GM04504 (cell line): ENCODE results near the gene ADGRG3.

ENCODE experiments used
- DNase-seq: peaks from one replicate; pipeline ENCODE4 v3.0.0-alpha.2; 2012; ENCODE audit warnings: low read depth

Gene ADGRG3

DNA sequence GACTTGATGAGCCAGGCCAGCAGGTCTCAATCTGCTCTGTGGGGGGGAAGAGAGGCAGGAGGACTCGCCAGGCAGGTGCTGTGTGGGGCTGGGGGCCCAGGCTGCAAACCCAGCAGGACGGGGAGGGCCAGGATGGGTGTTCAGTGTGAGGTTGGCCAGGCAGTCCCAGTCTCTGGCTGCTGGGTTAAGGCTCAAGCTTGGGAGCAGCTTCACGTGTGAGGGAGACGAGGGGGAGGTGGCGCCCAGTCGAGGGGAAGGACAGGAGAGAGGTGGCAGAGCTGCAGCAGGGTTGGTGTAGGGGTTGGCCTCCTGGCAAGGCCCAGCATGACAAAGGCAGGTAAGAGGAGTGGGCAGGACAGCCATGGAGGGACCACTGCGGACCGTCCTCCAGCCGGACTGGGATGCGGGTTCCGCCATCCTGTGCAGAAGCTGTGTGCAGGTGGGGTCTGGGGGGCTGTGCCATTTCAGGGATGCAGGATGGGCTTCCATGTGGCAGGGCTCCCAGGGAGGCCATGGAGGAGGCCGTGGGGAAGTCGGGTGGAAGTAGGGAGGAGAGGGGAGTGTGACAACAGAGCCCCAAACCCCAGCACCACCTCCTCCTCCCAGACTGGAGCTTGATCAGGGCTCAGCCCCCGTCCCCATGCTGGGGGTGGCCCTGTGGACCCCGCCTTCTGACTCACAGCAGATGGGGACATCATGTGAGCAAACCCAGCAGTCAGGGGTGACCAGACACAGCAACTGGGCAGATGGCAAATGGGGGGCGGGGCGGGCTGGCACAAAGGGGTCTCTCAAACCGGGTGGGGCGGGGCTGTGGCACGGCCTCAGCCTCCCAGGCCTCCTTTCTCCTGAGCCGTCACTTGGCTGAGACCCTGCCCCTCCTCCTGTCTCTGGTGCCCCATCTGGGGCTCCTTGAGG is 36.9 kb upstream of the ADGRG3 start:
- DNase-seq = no peak

DNA sequence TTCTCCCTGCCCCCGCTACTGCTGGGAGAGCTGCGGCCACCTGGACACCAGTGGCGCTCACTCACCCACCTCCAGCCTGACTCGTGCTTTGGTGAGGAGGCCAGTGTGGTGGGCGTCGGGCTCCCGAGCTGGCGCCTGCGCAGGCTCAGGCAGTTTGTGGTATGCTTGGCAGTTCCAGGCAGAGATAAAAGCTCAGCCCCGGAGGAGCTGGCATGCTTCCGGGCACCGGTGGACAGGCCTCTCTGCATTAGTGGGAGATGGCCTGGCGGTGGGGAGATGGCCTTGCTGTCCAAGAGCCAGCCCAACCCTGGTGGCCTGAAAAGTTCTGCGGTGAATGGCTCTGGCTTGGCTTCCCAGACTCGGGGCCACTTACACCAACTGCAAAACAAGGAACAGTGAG is 35.5 kb upstream of the ADGRG3 start:
- DNase-seq = no peak

- DNase-seq = no peak
Measured at GRCh38 chr16:57633383-57634064, 34.6 kb upstream of the ADGRG3 start.

GRCh38 chr16:57634171-57634570 is 33.9 kb upstream of the ADGRG3 start:
- no peak for DNase-seq

DNA sequence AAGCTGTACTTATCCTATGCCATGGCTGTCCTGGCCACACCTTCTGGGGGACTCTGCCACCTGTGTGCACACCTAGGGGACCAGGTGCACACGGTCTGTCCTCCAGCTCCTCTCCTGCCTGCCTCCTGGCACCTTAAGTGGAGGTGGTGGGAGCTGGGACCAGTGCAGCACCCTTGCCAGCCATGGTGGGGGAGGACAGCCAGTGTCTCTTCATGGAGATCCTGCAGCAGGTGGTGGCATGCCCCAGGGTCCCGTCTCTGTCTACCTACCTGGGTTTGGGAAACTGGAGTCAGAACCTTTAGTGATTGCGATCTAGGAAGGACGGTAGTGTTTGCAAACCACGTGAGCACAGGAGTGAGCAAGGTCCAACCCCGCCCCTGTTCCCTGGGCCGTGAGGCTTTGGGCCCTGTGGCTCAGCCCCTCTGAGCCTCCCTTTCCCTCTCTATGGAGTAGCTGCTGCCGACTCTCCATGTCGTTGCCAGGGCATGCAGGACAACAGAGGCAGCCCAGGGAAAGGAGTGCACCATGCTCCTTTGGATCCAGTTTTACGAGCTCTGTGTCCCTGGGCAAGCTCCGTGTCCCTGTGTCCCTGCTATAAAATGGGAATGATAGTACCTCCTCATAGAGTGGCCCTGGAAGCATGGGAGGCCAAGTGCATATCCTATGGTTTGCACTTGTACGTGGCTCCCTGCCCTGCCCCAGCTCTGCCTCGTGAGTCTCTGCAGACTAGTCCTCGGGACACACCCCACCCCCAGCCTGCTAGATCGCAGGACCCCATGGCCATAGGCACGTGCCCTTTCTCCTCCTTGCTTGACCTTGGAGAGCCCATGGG is 32.6 kb upstream of the ADGRG3 start:
- DNase-seq = no peak

DNA sequence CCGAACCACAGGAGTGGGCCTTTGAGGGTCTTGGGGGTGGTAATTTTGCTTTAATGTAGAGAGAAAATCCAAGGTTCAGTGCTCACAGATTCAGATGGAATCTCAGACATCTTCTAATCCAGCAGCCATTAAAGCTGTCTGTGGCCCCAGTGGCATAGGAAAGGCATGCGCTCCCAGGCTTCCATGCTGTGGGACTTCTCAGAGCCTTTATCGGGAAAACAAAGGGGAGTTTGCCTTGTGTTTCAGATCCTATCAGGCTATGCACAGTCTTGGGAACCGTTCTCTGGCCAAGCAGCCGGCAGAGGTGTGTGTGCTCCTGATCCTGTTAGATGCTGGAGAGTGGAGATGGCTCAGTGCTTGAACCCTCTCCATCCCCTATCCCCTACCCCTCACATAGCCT is 31.9 kb upstream of the ADGRG3 start:
- no peak for DNase-seq

GRCh38 chr16:57637020-57637419 is 31.1 kb upstream of the ADGRG3 start:
- DNase-seq = no peak

GRCh38 chr16:57637424-57637823 is 30.7 kb upstream of the ADGRG3 start:
- DNase-seq = no peak

DNA sequence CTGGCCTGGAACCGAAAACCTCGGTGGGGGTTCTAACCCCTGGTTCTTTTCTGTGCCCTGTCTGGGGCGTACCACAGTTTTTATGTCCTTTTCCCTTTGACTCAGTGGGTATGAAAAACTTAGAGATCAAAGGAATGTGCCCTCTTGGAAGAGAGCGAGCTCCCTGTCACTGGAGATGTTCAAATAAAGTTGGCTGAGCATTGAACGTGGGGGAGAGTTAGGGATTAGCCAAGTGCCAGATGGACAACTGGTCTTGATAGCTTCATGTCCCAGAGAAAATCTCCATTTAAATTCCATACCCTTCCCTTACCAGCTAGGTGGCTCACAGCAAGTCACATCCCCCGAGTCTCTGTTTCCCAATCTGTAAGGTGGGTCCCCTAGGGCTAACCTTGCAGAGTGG is 30.1 kb upstream of the ADGRG3 start:
- no peak for DNase-seq

DNA sequence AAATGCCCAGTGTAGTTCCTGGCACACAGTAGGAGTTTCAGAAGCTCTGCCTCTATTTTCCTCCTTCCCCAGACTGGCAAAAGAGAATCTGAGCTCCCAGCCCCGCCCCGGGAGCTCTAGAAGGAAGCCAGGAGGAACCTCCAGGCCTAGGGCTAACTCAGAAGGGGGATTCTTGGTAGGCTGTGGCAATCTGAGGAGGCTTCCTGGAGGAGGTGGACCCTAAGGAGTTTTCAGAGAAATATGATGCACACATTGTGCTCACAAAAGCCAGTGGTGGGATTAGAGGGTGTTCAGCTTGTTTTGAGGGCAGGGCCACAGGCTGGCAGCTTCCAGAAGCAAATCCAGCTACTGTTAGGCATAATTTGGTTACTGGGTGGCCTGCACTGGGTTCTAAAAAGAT is 29.7 kb upstream of the ADGRG3 start:
- DNase-seq = no peak

GRCh38 chr16:57639172-57639887 is 28.8 kb upstream of the ADGRG3 start:
- DNase-seq = no peak

DNA sequence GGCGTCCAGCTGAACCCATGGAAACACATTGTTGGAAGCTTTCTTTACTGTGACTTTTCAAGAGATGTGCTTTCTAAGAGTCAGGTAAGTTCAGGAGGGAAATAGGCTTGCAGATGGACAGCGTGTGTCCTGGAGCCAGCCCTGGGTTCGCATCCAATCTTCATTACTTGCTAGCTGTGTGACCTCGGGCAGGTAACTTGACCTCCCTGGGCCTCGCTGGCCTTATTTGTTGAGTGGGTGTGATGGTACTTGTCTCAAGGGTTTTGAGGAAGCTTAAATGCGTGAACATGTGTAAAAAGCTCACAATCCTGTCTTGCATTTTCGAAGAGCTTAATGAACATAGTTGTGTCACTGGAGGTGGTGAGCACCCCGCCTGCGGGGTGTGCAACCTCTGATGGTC is 27.9 kb upstream of the ADGRG3 start:
- DNase-seq = no peak

DNA sequence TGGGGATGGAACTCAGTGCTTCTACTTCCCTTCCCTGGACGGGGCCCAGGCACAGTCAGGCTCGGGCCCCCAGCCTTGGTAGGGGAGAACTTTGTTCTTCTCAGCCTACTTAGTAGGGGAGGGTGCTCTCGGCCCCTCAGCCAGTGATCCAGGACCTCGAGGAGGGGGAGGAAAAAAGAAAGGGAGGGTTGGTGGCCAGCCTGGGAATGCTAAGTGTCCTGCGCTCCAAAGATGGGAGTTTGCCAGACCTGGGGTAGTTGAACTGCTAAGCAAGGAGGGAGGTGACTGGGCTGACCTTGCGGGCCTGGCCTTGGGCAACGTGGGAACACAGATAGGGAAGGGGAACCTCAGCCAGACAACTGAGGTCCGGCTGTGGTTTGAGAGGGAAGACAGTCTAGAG is 27.5 kb upstream of the ADGRG3 start:
- no peak for DNase-seq

DNA sequence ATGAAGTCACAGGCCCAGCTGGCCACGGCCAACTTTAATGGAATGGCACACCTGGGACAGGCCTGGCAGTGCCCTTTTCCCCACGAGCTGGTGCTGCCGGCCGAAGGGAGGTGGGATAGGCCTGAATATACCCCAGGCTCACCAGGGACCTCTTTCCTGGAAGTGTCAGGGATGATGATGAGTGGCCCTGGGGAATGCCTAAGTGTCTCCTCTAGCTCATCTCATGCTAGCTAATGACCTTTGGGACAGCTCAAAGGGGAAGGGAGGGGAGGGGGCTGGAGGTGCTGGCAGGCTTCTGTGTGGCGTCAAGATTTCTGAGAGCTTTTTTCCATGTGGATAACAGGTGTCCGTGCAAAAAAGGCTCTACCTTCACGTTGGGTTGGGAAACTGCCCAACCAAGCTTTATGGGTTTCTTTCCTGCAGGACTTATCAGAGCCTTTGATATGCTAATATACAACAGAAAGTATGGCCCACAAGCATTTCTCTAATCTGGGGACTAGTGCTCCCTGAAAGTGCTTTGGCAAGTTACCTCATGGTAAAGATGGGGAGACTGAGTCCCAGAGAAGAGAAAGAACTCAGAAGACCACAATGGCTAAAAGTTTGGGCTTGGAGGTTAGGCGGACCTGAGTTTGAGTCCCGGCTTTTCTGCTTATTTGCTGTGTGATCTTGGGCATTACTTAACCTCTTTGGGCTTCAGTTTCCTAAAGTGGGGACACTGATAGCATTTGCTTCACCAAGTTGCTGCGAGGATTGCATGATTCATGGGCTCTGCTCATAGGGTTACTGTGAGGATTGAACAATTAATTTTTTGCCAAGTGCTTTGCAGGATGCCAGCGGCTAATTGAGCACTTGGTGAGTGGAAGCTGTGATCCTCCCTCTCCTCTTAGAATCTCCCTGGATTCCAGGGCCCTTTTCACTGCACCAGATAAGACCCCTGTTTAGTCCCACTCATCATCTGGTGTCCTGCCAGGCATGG is 25.7 kb upstream of the ADGRG3 start:
- DNase-seq = no peak

- DNase-seq = no peak
Measured at GRCh38 chr16:57643147-57643874, 24.8 kb upstream of the ADGRG3 start.

DNA sequence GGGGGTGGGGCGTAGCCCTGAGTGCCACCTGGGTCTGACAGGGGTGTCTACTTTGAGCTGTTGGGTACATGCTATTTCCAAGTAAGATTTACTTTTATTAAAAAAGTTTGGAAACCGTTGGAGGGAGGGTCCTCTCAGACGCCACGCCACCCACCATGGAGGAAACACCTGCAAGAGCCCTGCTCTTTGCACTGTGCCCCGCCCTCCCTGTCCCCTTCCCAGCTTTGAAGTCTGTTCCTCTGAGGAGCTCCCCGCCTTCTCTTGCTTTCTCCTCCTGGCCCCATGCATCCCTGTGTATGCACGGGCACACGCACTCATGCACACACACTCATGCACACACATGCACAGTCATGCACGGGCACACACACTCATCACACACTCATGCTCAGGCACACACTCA is 24.2 kb upstream of the ADGRG3 start:
- no peak for DNase-seq

DNA sequence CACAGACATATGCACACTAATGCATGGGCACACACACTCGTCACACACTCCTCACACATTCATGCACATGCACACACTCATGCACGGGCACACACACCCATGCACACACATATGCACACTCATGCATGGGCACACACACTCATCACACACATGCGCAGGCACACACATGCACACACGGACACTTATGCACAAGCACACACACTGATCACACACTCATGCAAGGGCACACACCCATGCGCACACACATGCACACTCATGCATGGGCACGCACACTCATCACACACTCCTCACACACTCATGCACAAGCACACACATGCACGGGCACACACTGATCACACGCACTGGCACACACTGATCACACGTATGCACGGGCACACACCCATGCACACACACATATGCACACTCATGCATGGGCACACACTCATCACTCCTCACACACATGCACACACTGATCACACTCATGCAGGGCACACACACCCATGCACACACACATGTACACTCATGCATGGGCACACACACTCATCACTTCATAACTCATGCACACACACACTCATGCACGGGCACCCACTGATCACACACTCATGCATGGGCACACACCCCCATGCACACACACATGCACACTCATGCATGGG is 23.6 kb upstream of the ADGRG3 start:
- DNase-seq = no peak

DNA sequence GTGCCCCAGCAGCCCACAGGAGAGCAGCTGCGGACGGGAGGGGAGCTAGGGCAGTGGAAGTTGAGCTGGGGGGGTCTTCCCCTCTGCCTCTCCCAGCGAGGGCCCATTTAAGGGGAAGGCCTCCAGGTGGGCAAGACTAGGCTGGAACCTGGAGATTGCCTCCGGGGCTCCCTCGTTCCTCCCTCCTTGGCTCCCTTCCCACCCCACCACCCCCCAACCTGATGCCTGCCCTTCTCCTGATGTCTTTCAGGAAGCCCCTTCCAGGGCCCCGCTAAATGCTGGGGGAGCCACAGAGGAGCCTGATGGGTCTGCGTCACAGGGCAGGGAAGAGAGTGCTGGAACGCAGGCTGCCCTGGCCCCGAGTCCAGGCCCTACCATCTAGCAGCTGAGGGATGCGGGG is 22.9 kb upstream of the ADGRG3 start:
- DNase-seq = no peak

DNA sequence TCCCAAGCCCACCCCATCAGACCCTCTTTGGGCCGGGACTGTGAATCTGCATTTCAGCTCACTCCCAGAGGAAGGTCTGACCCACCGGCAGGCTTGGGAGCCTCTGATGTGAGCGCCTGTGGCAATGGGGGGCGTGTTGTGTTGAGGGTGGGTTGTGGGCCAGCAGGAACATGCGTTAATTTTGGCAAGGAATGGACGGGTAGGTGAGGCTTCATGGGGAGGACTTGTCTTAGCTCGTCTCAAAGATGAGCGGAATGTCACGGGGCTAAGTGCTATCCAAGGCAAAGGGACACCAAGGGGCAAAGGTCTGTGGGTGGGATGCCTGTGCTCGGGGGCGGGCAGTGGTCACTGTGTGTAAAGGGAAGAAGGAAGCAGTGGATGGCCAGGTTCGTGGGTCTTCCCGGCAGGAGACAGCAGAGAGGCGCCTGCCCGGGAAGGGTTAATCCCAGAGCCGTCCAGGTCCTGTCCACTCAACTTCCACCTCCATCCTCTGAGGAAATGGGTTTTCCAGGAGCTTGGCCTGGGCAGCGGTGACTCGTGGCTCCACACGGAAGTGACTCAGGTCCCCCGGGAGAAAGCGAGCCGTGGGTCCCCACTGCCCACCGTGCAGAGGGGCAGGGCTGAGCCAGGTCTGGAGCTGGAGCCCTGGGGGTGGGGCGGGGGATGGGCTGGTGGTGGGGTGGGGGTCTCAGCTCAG is 22.3 kb upstream of the ADGRG3 start:
- DNase-seq = no peak
